SK-N-SH (cell line): ENCODE data around the gene ZP4. TPM values are rescaled to one million over a fixed set of nuclear protein-coding genes. Genes with fewer than 3 reads are reported as not detected.

Experiments used
- CTCF ChIA-PET: fragments of 300-600, 350-600 bp; formaldehyde crosslinking; extraction: SDS; loops from one replicate; lab custom pipeline; 2021; lab: Yijun Ruan, JAX
- POLR2A ChIA-PET: fragments of 350-600 bp; sonication (Branson Sonifier 250); formaldehyde crosslinking; extraction: SDS; loops from one replicate; lab custom pipeline; 2020; ENCODE audit warnings: antibody characterized with exemption, inconsistent platforms; lab: Yijun Ruan, JAX
- DNase-seq: peaks from one replicate; pipeline ENCODE4 v3.0.0; 2012
- H2AFZ ChIP-seq: fragments of 200-600 bp; sonication (generic); 2 replicates; pipeline ENCODE4 v1.8.1; 2016; ENCODE audit warnings: antibody characterized with exemption, mild to moderate bottlenecking, low read depth
- H3F3A ChIP-seq: fragments of 200-600 bp; sonication (generic); replicated peaks from 2 replicates; pipeline ENCODE3; 2016; ENCODE audit warnings: antibody characterized with exemption, mild to moderate bottlenecking; ENCODE audit not compliant: insufficient read depth
- H3K27ac ChIP-seq, 2 experiments: fragments of 200-500 bp in 1 of 2; fragments of 200-600 bp in 1 of 2; sonication (Bioruptor generic) in 1 of 2; sonication (generic), shearing (Covaris generic) in 1 of 2; 2 replicates each; pipeline versions ENCODE4 v1.5.1 to v1.6.1; 2014 to 2016; ENCODE audit warnings: low read depth in 2 of 2, inconsistent platforms in 1 of 2, low read length in 1 of 2, mild to moderate bottlenecking in 1 of 2, mixed read lengths in 1 of 2
- H3K27me3 ChIP-seq: fragments of 200-600 bp; sonication (generic), shearing (Covaris generic); 2 replicates; pipeline ENCODE4 v1.6.1; 2016; ENCODE audit warnings: mixed run types; ENCODE audit not compliant: insufficient read depth
- H3K36me3 ChIP-seq, 2 experiments: fragments of 200-500 bp in 1 of 2; fragments of 200-600 bp in 1 of 2; sonication (Bioruptor generic) in 1 of 2; sonication (generic) in 1 of 2; replicated peaks in 1 of 2; 2 replicates each; pipeline versions ENCODE3 to v1.5.1; 2014 to 2016; ENCODE audit warnings: low read length in 1 of 2, mild to moderate bottlenecking in 1 of 2; ENCODE audit not compliant: insufficient read depth in 2 of 2, control insufficient read depth in 1 of 2
- H3K4me1 ChIP-seq, 2 experiments: fragments of 200-500 bp in 1 of 2; fragments of 200-600 bp in 1 of 2; sonication (Bioruptor generic) in 1 of 2; sonication (generic), shearing (Covaris generic) in 1 of 2; 2 replicates each; pipeline versions ENCODE4 v1.5.1 to v1.6.1; 2014 to 2016; ENCODE audit warnings: low read depth in 1 of 2, low read length in 1 of 2, mixed run types in 1 of 2; ENCODE audit not compliant: insufficient read depth in 2 of 2, control insufficient read depth in 1 of 2
- H3K4me2 ChIP-seq: fragments of 200-600 bp; sonication (generic), shearing (Covaris generic); 2 replicates; pipeline ENCODE4 v1.6.1; 2017; ENCODE audit warnings: mixed run types
- H3K4me3 ChIP-seq, 2 experiments: fragments of 200-500 bp in 1 of 2; fragments of 200-600 bp in 1 of 2; sonication (Bioruptor generic) in 1 of 2; sonication (generic), shearing (Covaris generic) in 1 of 2; 2 replicates each; pipeline versions ENCODE4 v1.5.1 to v1.8.1; 2014 to 2016; ENCODE audit warnings: low read depth in 2 of 2, inconsistent platforms in 1 of 2, low read length in 1 of 2, mild to moderate bottlenecking in 1 of 2, mixed read lengths in 1 of 2, moderate library complexity in 1 of 2
- H3K79me2 ChIP-seq: fragments of 200-600 bp; sonication (generic); 2 replicates; pipeline ENCODE4 v1.8.1; 2017; ENCODE audit warnings: mild to moderate bottlenecking; ENCODE audit not compliant: insufficient read depth
- H3K9ac ChIP-seq: fragments of 200-600 bp; sonication (generic); 2 replicates; pipeline ENCODE4 v1.6.1; 2017; ENCODE audit warnings: mixed run types
- H3K9me2 ChIP-seq: fragments of 200-600 bp; sonication (generic); 2 replicates; pipeline ENCODE4 v1.6.1; 2017; ENCODE audit warnings: mixed run types
- H3K9me3 ChIP-seq: fragments of 200-600 bp; sonication (generic); 2 replicates; pipeline ENCODE4 v1.6.1; 2017; ENCODE audit warnings: mixed run types, mild to moderate bottlenecking, moderate library complexity
- H4K20me1 ChIP-seq: fragments of 200-600 bp; sonication (generic); 2 replicates; pipeline ENCODE4 v1.6.1; 2017; ENCODE audit warnings: mild to moderate bottlenecking, mixed run types; ENCODE audit not compliant: insufficient read depth
- CHD2 ChIP-seq: fragments of 150-350 bp; IDR thresholded peaks from 2 replicates; pipeline ENCODE4 v1.6.1; 2018; ENCODE audit warnings: low read length; ENCODE audit not compliant: partially characterized antibody
- FOSL2 ChIP-seq: IDR thresholded peaks from 2 replicates; pipeline ENCODE4 v1.4.0; 2012; ENCODE audit warnings: low read depth, mild to moderate bottlenecking, moderate library complexity, borderline replicate concordance
- GABPA ChIP-seq: IDR thresholded peaks from 2 replicates; pipeline ENCODE4 v1.4.0; 2012; ENCODE audit warnings: low read depth, mild to moderate bottlenecking
- GATA2 ChIP-seq: sonication (generic); formaldehyde crosslinking; IDR thresholded peaks from 2 replicates; pipeline ENCODE4 v1.5.0; 2020; ENCODE audit warnings: mild to moderate bottlenecking, missing genetic modification reagents
- JUND ChIP-seq: IDR thresholded peaks from 2 replicates; pipeline ENCODE4 v1.4.0; 2012
- NFIC ChIP-seq: IDR thresholded peaks from 2 replicates; pipeline ENCODE4 v1.4.0; 2012; ENCODE audit warnings: borderline replicate concordance
- NRF1 ChIP-seq: IDR thresholded peaks from 2 replicates; pipeline ENCODE4 v1.6.1; 2012; ENCODE audit warnings: low read depth, mild to moderate bottlenecking, low read length
- RFX5 ChIP-seq: IDR thresholded peaks from 2 replicates; pipeline ENCODE4 v1.6.1; 2012; ENCODE audit warnings: mild to moderate bottlenecking, improper control_type of control experiment, low read length
- RXRA ChIP-seq: IDR thresholded peaks from 2 replicates; pipeline ENCODE4 v1.4.0; 2012; ENCODE audit warnings: low read depth, mild to moderate bottlenecking, borderline replicate concordance
- SIN3A ChIP-seq: IDR thresholded peaks from 2 replicates; pipeline ENCODE4 v1.6.1; 2012; ENCODE audit warnings: low read depth, mild to moderate bottlenecking, low read length, moderate library complexity, borderline replicate concordance
- YY1 ChIP-seq: IDR thresholded peaks from 2 replicates; pipeline ENCODE4 v1.4.0; 2012; ENCODE audit warnings: low read depth, mild to moderate bottlenecking
- WGBS: methylation state at CpG from one replicate; pipeline ENCODE4 v1.1.6; 2017; ENCODE audit warnings: low lambda C conversion rate; 5-methylcytosine and 5-hydroxymethylcytosine counted together
- polyA plus RNA-seq, 3 experiments: library from polyadenylated mRNA; depleted of rRNA; stranded (reverse); fragments of >200 nt; gene quantifications; 2 replicates each; pipeline ENCODE4 v1.2.3, GENCODE V29; 2012
- TF ChIP-seq, protein P1 (sequence below): IDR thresholded peaks from 2 replicates; pipeline ENCODE4 v1.6.1; 2012; ENCODE audit warnings: mild to moderate bottlenecking, low read depth, low read length, moderate library complexity
- TF ChIP-seq, protein P2 (sequence below): IDR thresholded peaks from 2 replicates; pipeline ENCODE4 v1.4.0; 2012; ENCODE audit warnings: low read depth, borderline replicate concordance
- TF ChIP-seq, protein P3 (sequence below): IDR thresholded peaks from 2 replicates; pipeline ENCODE4 v1.4.0; 2012; ENCODE audit warnings: low read depth, borderline replicate concordance

Gene ZP4
- polyA plus RNA-seq, 1 of the 3 experiments (the other 2 are of a cell fraction), result not detected

- no peak for DNase-seq
- Histone ChIP-seq H3F3A (no peaks in the 10 kb centered on the region), H3K9me2 (no peaks in the 10 kb centered on the region), H3K36me3 (no peaks in the 10 kb centered on the region), H3K27me3 (no peaks in the 10 kb centered on the region), H3K9ac (no peak overlapping the region), H3K4me1 (peaks cover 0 to 9% of the 10 kb centered on the region in 2 experiments; a peak in 2 of 4 replicates), H3K27ac (no peak overlapping the region), H3K9me3 (no peaks in the 10 kb centered on the region), H3K79me2 (no peaks in the 10 kb centered on the region), H2AFZ (no peak overlapping the region), H3K4me3 (no peak overlapping the region), H4K20me1 (no peaks in the 10 kb centered on the region), H3K4me2 (no peak overlapping the region)
- TF ChIP-seq NRF1, result no peak
- TF ChIP-seq YY1, result no peak
- no peak for TF ChIP-seq GABPA
- TF ChIP-seq RFX5, result no peak
- no peak for TF ChIP-seq CHD2
- no peak for TF ChIP-seq FOSL2
- no peak for TF ChIP-seq JUND
- TF ChIP-seq, protein P1, sequence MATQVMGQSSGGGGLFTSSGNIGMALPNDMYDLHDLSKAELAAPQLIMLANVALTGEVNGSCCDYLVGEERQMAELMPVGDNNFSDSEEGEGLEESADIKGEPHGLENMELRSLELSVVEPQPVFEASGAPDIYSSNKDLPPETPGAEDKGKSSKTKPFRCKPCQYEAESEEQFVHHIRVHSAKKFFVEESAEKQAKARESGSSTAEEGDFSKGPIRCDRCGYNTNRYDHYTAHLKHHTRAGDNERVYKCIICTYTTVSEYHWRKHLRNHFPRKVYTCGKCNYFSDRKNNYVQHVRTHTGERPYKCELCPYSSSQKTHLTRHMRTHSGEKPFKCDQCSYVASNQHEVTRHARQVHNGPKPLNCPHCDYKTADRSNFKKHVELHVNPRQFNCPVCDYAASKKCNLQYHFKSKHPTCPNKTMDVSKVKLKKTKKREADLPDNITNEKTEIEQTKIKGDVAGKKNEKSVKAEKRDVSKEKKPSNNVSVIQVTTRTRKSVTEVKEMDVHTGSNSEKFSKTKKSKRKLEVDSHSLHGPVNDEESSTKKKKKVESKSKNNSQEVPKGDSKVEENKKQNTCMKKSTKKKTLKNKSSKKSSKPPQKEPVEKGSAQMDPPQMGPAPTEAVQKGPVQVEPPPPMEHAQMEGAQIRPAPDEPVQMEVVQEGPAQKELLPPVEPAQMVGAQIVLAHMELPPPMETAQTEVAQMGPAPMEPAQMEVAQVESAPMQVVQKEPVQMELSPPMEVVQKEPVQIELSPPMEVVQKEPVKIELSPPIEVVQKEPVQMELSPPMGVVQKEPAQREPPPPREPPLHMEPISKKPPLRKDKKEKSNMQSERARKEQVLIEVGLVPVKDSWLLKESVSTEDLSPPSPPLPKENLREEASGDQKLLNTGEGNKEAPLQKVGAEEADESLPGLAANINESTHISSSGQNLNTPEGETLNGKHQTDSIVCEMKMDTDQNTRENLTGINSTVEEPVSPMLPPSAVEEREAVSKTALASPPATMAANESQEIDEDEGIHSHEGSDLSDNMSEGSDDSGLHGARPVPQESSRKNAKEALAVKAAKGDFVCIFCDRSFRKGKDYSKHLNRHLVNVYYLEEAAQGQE, result no peak
- no peak for TF ChIP-seq GATA2 (CRISPR knock-in tag)
- TF ChIP-seq SIN3A, result no peak
- TF ChIP-seq RXRA, result no peak
- no peak for TF ChIP-seq NFIC
- ChIA-PET CTCF (interaction anchor here (8.8 kb wide), 1 partner anchor 10 kb away, joined by 126 read pairs; no protein-coding TSS in a partner anchor), POLR2A (no interaction called here)
- 79% methylated on average over 8 of the region's 8 CpGs for WGBS
These were observed 28.8 kb downstream of the ZP4 start for GRCh38 chr1:237861944-237862343.

DNA sequence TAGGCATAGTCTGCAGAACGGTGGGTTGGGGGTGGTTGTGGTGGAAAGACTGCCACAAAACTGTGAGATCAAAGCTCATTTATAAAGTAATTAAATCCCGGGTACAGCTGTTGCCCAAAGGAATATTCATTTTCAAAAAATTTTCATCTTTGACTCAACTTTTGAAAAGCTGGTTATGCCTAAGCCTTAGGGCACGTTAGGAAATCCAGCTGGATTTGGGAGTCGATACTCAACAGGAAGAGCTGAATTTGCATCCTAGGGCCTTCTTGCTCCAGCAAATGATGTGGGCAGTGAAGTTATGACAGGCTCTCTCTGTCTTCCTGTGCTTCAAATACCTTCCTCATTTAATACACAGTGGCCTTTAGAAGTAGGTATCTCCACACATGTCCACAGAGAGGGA lies 31.7 kb downstream of the ZP4 start:
- Histone ChIP-seq H3K9me3 (no peaks in the 10 kb centered on the region), H3K9ac (no peak overlapping the region), H3F3A (no peaks in the 10 kb centered on the region), H4K20me1 (no peaks in the 10 kb centered on the region), H3K4me2 (no peak overlapping the region), H3K36me3 (no peaks in the 10 kb centered on the region), H3K27me3 (no peaks in the 10 kb centered on the region), H2AFZ (no peak overlapping the region), H3K9me2 (no peaks in the 10 kb centered on the region), H3K79me2 (no peaks in the 10 kb centered on the region), H3K4me3 (no peak overlapping the region), H3K4me1 (peaks cover 0 to 2% of the 10 kb centered on the region in 2 experiments; a peak in 2 of 4 replicates), H3K27ac (no peak overlapping the region)
- ChIA-PET POLR2A (no interaction called here), CTCF (interaction anchor here (0.5 to 8.8 kb wide), 5 partner anchors 7 to 1524 kb away, joined by 3 to 126 read pairs (median 3); no protein-coding TSS in a partner anchor)
- 46% methylated on average over 4 of the region's 4 CpGs for WGBS
- DNase-seq, result no peak
- TF ChIP-seq GATA2 (CRISPR knock-in tag), result 0 out of 2 replicates have a peak, but pooled peaks have one; percentile 6
- TF ChIP-seq, protein P2, sequence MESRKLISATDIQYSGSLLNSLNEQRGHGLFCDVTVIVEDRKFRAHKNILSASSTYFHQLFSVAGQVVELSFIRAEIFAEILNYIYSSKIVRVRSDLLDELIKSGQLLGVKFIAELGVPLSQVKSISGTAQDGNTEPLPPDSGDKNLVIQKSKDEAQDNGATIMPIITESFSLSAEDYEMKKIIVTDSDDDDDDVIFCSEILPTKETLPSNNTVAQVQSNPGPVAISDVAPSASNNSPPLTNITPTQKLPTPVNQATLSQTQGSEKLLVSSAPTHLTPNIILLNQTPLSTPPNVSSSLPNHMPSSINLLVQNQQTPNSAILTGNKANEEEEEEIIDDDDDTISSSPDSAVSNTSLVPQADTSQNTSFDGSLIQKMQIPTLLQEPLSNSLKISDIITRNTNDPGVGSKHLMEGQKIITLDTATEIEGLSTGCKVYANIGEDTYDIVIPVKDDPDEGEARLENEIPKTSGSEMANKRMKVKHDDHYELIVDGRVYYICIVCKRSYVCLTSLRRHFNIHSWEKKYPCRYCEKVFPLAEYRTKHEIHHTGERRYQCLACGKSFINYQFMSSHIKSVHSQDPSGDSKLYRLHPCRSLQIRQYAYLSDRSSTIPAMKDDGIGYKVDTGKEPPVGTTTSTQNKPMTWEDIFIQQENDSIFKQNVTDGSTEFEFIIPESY, result no peak
- TF ChIP-seq, protein P3, sequence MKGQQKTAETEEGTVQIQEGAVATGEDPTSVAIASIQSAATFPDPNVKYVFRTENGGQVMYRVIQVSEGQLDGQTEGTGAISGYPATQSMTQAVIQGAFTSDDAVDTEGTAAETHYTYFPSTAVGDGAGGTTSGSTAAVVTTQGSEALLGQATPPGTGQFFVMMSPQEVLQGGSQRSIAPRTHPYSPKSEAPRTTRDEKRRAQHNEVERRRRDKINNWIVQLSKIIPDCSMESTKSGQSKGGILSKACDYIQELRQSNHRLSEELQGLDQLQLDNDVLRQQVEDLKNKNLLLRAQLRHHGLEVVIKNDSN, result no peak
